NCI-H2081 (cell line): ENCODE results near the gene VOPP1.
"Not testable (repeated sequence)": the region's sequence is repeated elsewhere in the genome, so short reads cannot be mapped to it uniquely, and the experiment has no call there.

ENCODE experiments used
- DNase-seq, 2 experiments: peaks; one replicate each; lab custom pipeline; 2025; lab: John Stamatoyannopoulos, UW

The VOPP1 gene

GRCh38 chr7:55572378-55573233 is at the start of gene VOPP1:
VOPP1 (minus strand) TSS chr7:55572502; CDS start chr7:55572324, 178 bp downstream.
- DNase-seq = peak; percentile 78 to 89

- no peak for DNase-seq
These were observed 46.6 kb upstream of the VOPP1 start for GRCh38 chr7:55618913-55619312.

GRCh38 chr7:55614365-55615064 is 42.2 kb upstream of the VOPP1 start:
- not testable (repeated sequence) for DNase-seq

GRCh38 chr7:55609726-55610125 is 37.4 kb upstream of the VOPP1 start:
- not testable (repeated sequence) for DNase-seq

GRCh38 chr7:55605661-55606060 is 33.4 kb upstream of the VOPP1 start:
- DNase-seq = not testable (repeated sequence)

- DNase-seq = not testable (repeated sequence)
These were observed 25.7 kb upstream of the VOPP1 start for GRCh38 chr7:55597944-55598499.

GRCh38 chr7:55597214-55597739 is 25.0 kb upstream of the VOPP1 start:
- not testable (repeated sequence) for DNase-seq

GRCh38 chr7:55595511-55595910 is 23.2 kb upstream of the VOPP1 start:
- DNase-seq = no peak

- DNase-seq = no peak
These were observed 22.6 kb upstream of the VOPP1 start for GRCh38 chr7:55594870-55595269.

- no peak for DNase-seq
These were observed 22.1 kb upstream of the VOPP1 start for GRCh38 chr7:55594414-55594813.

GRCh38 chr7:55593515-55594318 is 21.4 kb upstream of the VOPP1 start:
- DNase-seq = peak; percentile 57 to 60

GRCh38 chr7:55593172-55593514 is 20.8 kb upstream of the VOPP1 start:
- no peak for DNase-seq

GRCh38 chr7:55592492-55592891 is 20.2 kb upstream of the VOPP1 start:
- DNase-seq = no peak

- DNase-seq = no peak
These were observed 19.1 kb upstream of the VOPP1 start for GRCh38 chr7:55591282-55591931.

GRCh38 chr7:55590517-55591281 is 18.4 kb upstream of the VOPP1 start:
- no peak for DNase-seq

GRCh38 chr7:55589905-55590304 is 17.6 kb upstream of the VOPP1 start:
- DNase-seq = no peak

- DNase-seq = no peak
These were observed 16.8 kb upstream of the VOPP1 start for GRCh38 chr7:55588976-55589604.

GRCh38 chr7:55588379-55588699 is 16.0 kb upstream of the VOPP1 start:
- no peak for DNase-seq

GRCh38 chr7:55587687-55588378 is 15.5 kb upstream of the VOPP1 start:
- DNase-seq = no peak

GRCh38 chr7:55582656-55583055 is 10.4 kb upstream of the VOPP1 start:
- DNase-seq = not testable (repeated sequence)
